Stimulated activated CD4-positive, alpha-beta T cell treated with anti-CD3 and anti-CD28 coated beads, Interleukin-15, amount 100 ng/mL, for 48 hours (primary cell): Measurements from ENCODE around the gene ATP2C2.

Experiments used
- DNase-seq, 2 donors: peaks; one replicate each; pipeline ENCODE4 v3.0.0-alpha.2; 2020; ENCODE audit warnings: low read depth in 2 of 2

The ATP2C2 gene

DNA sequence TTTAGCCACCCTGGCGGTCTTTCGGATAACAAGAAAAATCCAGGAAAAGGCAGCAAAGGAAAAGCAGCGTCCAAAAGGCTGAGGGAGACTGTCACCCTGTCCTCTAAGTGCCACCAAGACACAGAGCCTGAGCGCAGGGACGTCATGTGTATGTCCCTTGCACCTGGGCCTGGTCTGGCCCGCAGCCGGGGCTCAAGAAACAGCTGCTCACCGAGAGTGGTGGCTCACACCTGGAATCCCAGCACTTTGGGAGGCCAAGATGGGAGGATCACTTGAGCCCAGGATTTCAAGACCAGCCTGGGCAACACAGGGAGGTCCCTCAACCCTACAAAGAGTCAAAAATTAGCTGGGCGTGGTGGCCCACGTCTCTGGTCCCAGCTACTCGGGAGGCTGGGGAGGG, 145.3 kb downstream of the ATP2C2 start:
- no peak for DNase-seq
